DND-41 (cell line): ENCODE data around the gene SKAP1.

Experiments used
- CTCF ChIP-seq: IDR thresholded peaks from 2 replicates; pipeline ENCODE4 v1.5.1; 2012; ENCODE audit warnings: borderline replicate concordance, low read length, moderate library complexity, mild to moderate bottlenecking; ENCODE audit not compliant: poor library complexity, severe bottlenecking; ENCODE audit errors: extremely low read depth
- EZH2 ChIP-seq: IDR thresholded peaks from 3 replicates; pipeline ENCODE4 v1.6.1; 2012; ENCODE audit warnings: borderline replicate concordance, low read depth, mild to moderate bottlenecking, moderate library complexity, low read length, inconsistent platforms; ENCODE audit not compliant: severe bottlenecking

- TF ChIP-seq EZH2: no peak
- no peak for TF ChIP-seq CTCF
Observed at GRCh38 chr17:48123776-48124388, 306.1 kb downstream of the SKAP1 start.
